HL-60/S4 treated with retinoic acid at 250 ng/mL for 4 days and 3 days (cell line): ENCODE data around the gene PARD3.
"Not testable (repeated sequence)": the region's sequence is repeated elsewhere in the genome, so short reads cannot be mapped to it uniquely, and the experiment has no call there.

Experiments used
- in situ Hi-C: fragments of 300-500 bp; cut with MboI; formaldehyde crosslinking; loops from 2 replicates; pipeline ENCODE4 v1.7.0; 2022; ENCODE audit warnings: low sequenced_read_pairs

The PARD3 gene

GRCh38 chr10:34374356-34375045 lies 440.6 kb downstream of the PARD3 start:
- in situ Hi-C loops = no loop called here

GRCh38 chr10:34373211-34373610 lies 441.9 kb downstream of the PARD3 start:
- in situ Hi-C loops = no loop called here

- in situ Hi-C loops = no loop called here
These were observed 442.6 kb downstream of the PARD3 start for GRCh38 chr10:34372509-34372908.

- in situ Hi-C loops = no loop called here
These were observed 445.0 kb downstream of the PARD3 start for GRCh38 chr10:34370126-34370525.

- in situ Hi-C loops = no loop called here
These were observed 446.0 kb downstream of the PARD3 start for GRCh38 chr10:34369120-34369519.

GRCh38 chr10:34364253-34365037 lies 450.7 kb downstream of the PARD3 start:
- in situ Hi-C loops = no loop called here

- in situ Hi-C loops = no loop called here
These were observed 454.1 kb downstream of the PARD3 start for GRCh38 chr10:34360984-34361383.

GRCh38 chr10:34359435-34359813 lies 455.7 kb downstream of the PARD3 start:
- in situ Hi-C loops = no loop called here

GRCh38 chr10:34358729-34359434 lies 456.2 kb downstream of the PARD3 start:
- in situ Hi-C loops = no loop called here

- in situ Hi-C loops = no loop called here
These were observed 458.6 kb downstream of the PARD3 start for GRCh38 chr10:34356463-34356862.

GRCh38 chr10:34353530-34353929 lies 461.6 kb downstream of the PARD3 start:
- in situ Hi-C loops = not testable (repeated sequence)

GRCh38 chr10:34352599-34353204 lies 462.4 kb downstream of the PARD3 start:
- in situ Hi-C loops = not testable (repeated sequence)

- in situ Hi-C loops = no loop called here
These were observed 463.9 kb downstream of the PARD3 start for GRCh38 chr10:34351161-34351560.

GRCh38 chr10:34348917-34349485 lies 466.1 kb downstream of the PARD3 start:
- in situ Hi-C loops = no loop called here

GRCh38 chr10:34348021-34348420 lies 467.1 kb downstream of the PARD3 start:
- in situ Hi-C loops = no loop called here

- in situ Hi-C loops = no loop called here
These were observed 468.0 kb downstream of the PARD3 start for GRCh38 chr10:34347131-34347530.

GRCh38 chr10:34346516-34347100 lies 468.5 kb downstream of the PARD3 start:
- in situ Hi-C loops = no loop called here

- in situ Hi-C loops = no loop called here
These were observed 469.7 kb downstream of the PARD3 start for GRCh38 chr10:34345383-34345782.

GRCh38 chr10:34343764-34344163 lies 471.3 kb downstream of the PARD3 start:
- in situ Hi-C loops = no loop called here

- in situ Hi-C loops = no loop called here
These were observed 473.6 kb downstream of the PARD3 start for GRCh38 chr10:34341473-34341872.

GRCh38 chr10:34340934-34341333 lies 474.2 kb downstream of the PARD3 start:
- in situ Hi-C loops = no loop called here
